Measurements from ENCODE around the gene CLDN18.

DNA sequence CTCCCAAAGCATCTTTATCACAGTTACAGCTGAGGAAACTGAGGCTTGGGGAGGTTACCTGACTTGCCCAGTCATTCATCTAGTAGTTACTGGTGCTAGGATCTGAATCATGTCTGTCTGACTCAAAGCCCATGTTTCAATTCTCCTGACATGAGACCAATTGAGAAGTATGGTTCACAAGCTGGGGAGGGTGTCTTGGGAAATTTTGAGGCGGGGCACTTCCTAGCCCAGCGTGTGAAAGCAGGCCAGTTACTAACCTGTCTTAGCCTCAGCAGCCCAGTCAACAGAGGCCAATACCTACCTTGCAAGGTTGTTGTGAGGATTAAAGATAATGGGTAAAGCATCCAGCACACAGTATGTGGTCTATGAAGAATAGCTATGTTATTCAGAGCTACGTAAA lies 37.0 kb downstream of the CLDN18 start:
- TF ChIP-seq CTCF (IDR thresholded peaks at IDR 0.05): no peak
- no peak for TF ChIP-seq POLR2A (IDR thresholded peaks at IDR 0.05)

Data from testis (tissue), 2 donors.